GM12878 (cell line): ENCODE results near the gene CDH4. TPM values are rescaled to one million over a fixed set of nuclear protein-coding genes. Genes with fewer than 3 reads are reported as not detected.

Source experiments
- ATAC-seq: fragments of 200-7000 bp; cut with Tn5 transposase; 3 replicates; pipeline ENCODE4 v1.9.1; 2020; ENCODE audit warnings: mild to moderate bottlenecking, moderate library complexity
- BruUV-seq: library from RNA; stranded (reverse); fragments of 400-500 nt; replicated peaks from 2 replicates; lab custom pipeline; 2021; lab: Mats Ljungman, UMichigan
- CTCF ChIA-PET: fragments of 300-600 bp; sonication (Branson Sonifier 250); formaldehyde crosslinking; extraction: SDS; loops from one replicate; lab custom pipeline; 2021; ENCODE audit warnings: inconsistent platforms; lab: Yijun Ruan, JAX
- POLR2A ChIA-PET: fragments of 350-600 bp; formaldehyde crosslinking; extraction: SDS; loops from one replicate; lab custom pipeline; 2021; ENCODE audit warnings: inconsistent platforms; lab: Charles Lee
- RAD21 ChIA-PET: fragments of 300-600 bp; sonication (Branson Sonifier 250); formaldehyde crosslinking; loops from one replicate; lab custom pipeline; 2023; ENCODE audit warnings: antibody characterized with exemption; ENCODE audit not compliant: unreplicated experiment; lab: Charles Lee
- SMC1A ChIA-PET: fragments of 300-600 bp; sonication (Branson Sonifier 250); formaldehyde crosslinking; loops from one replicate; lab custom pipeline; 2023; ENCODE audit not compliant: unreplicated experiment, uncharacterized antibody; lab: Charles Lee
- DNase-seq: peaks from one replicate; pipeline ENCODE4 v3.0.0-alpha.2; 2011; ENCODE audit warnings: low read depth, low spot score
- FAIRE-seq: peaks from 3 replicates; lab custom pipeline; 2011; peaks lifted over from hg19 to GRCh38; lab: Jason Lieb, UNC
- H2AFZ ChIP-seq: 2 replicates; pipeline ENCODE4 v1.6.0; 2011; ENCODE audit warnings: low read depth, low read length, control low read depth; ENCODE audit not compliant: control insufficient read depth
- H3K27ac ChIP-seq: 2 replicates; pipeline ENCODE4 v1.5.1; 2011; ENCODE audit warnings: control low read depth; ENCODE audit not compliant: control insufficient read depth, insufficient read depth
- H3K27me3 ChIP-seq, 2 experiments: replicated peaks in 1 of 2; 2 replicates each; pipeline versions ENCODE4 v1.6.0 to v1.6.1; 2011; ENCODE audit warnings: low read length in 1 of 2; ENCODE audit not compliant: control insufficient read depth in 2 of 2, insufficient read depth in 2 of 2
- H3K36me3 ChIP-seq, 2 experiments: 2 replicates each; pipeline ENCODE4 v1.5.1; 2011; ENCODE audit warnings: low read length in 1 of 2; ENCODE audit not compliant: control insufficient read depth in 2 of 2, insufficient read depth in 2 of 2
- H3K4me1 ChIP-seq: 2 replicates; pipeline ENCODE4 v1.6.1; 2011; ENCODE audit warnings: mild to moderate bottlenecking, low read length, moderate library complexity, mixed read lengths; ENCODE audit not compliant: control insufficient read depth, insufficient read depth
- H3K4me2 ChIP-seq: 2 replicates; pipeline ENCODE4 v1.6.0; 2011; ENCODE audit warnings: control low read depth; ENCODE audit not compliant: control insufficient read depth, insufficient read depth
- H3K4me3 ChIP-seq: fragments of 200-600 bp; sonication (generic); 2 replicates; pipeline ENCODE4 v1.5.1; 2016
- H3K79me2 ChIP-seq: 2 replicates; pipeline ENCODE4 v1.6.0; 2011; ENCODE audit warnings: low read length; ENCODE audit not compliant: control insufficient read depth, insufficient read depth
- H3K9ac ChIP-seq: 2 replicates; pipeline ENCODE4 v1.8.0; 2011; ENCODE audit warnings: low read length, control low read depth, mixed read lengths; ENCODE audit not compliant: control insufficient read depth, insufficient read depth
- H3K9me3 ChIP-seq: replicated peaks from 3 replicates; pipeline ENCODE4 v1.5.1; 2011; ENCODE audit warnings: mild to moderate bottlenecking, low read length; ENCODE audit not compliant: control insufficient read depth, insufficient read depth
- H4K20me1 ChIP-seq: 2 replicates; pipeline ENCODE4 v1.6.0; 2011; ENCODE audit not compliant: control insufficient read depth, insufficient read depth
- BCL11A ChIP-seq: IDR thresholded peaks from 2 replicates; pipeline ENCODE4 v1.6.1; 2011; ENCODE audit warnings: low read depth, low read length
- KLF5 ChIP-seq: fragments of 450-650 bp; IDR thresholded peaks from 2 replicates; pipeline ENCODE4 v1.6.1; 2014; ENCODE audit warnings: mild to moderate bottlenecking; ENCODE audit not compliant: partially characterized antibody
- RB1 ChIP-seq: fragments of 450-650 bp; formaldehyde crosslinking; IDR thresholded peaks from 2 replicates; pipeline ENCODE4 v1.6.1; 2017; ENCODE audit warnings: mild to moderate bottlenecking, borderline replicate concordance
- TCF7 ChIP-seq: IDR thresholded peaks from 2 replicates; pipeline ENCODE4 v1.6.1; 2014; ENCODE audit warnings: antibody characterized with exemption, borderline replicate concordance
- ZZZ3 ChIP-seq: IDR thresholded peaks from 2 replicates; pipeline ENCODE4 v1.6.1; 2011; ENCODE audit warnings: low read depth; ENCODE audit not compliant: control insufficient read depth, insufficient read length
- WGBS: methylation state at CpG from one replicate; pipeline ENCODE4 v1.1.6; 2016; ENCODE audit warnings: low lambda C conversion rate; ENCODE audit not compliant: insufficient replicate concordance, insufficient coverage; ENCODE audit errors: missing lambda C conversion rate; 5-methylcytosine and 5-hydroxymethylcytosine counted together
- in situ Hi-C: fragments of 300-500 bp; cut with MboI; formaldehyde crosslinking; loops from 9 replicates; pipeline ENCODE4 v1.14.3; 2018; ENCODE audit warnings: mixed read lengths
- intact Hi-C: fragments of 100-400 bp; cut with micrococcal nuclease; formaldehyde crosslinking; loops from one replicate; pipeline ENCODE4 v1.14.2; 2022; ENCODE audit not compliant: unreplicated experiment
- polyA plus RNA-seq, 11 experiments: library from polyadenylated mRNA; depleted of rRNA in 4 of 11; unstranded in 6 of 11; stranded (reverse) in 5 of 11; fragments of >200 nt; fragmentation: Nextera tagmentation in 4 of 11; fragmentation: Illumina TruSeq in 1 of 11; extraction: Ambion mirVana in 4 of 11; extraction: Trizol in 1 of 11; gene quantifications; 1 replicate in 1 of 11; 2 replicates in 10 of 11; pipeline versions ENCODE4 v1.2.1 to v1.2.3, GENCODE V29; 2011 to 2016; ENCODE audit warnings: inconsistent platforms in 2 of 11, missing spikeins in 2 of 11, low read depth in 1 of 11
- total RNA-seq, 4 experiments: library from RNA; depleted of rRNA in 3 of 4; stranded (reverse); fragments of >200 nt in 3 of 4; fragmentation: Illumina TruSeq in 1 of 4; extraction: Trizol in 1 of 4; gene quantifications; 2 replicates each; pipeline versions ENCODE4 v1.2.1 to v1.2.3, GENCODE V29; 2013 to 2021
- TF ChIP-seq, protein P1 (sequence below): fragments of 450-650 bp; IDR thresholded peaks from 2 replicates; pipeline ENCODE4 v1.6.1; 2017; ENCODE audit warnings: mild to moderate bottlenecking

The CDH4 gene
- total and polyA plus RNA-seq, 10 of the 15 experiments (the other 5 are each of a cell fraction or from before 2014, with no cell fraction given), result not detected

DNA sequence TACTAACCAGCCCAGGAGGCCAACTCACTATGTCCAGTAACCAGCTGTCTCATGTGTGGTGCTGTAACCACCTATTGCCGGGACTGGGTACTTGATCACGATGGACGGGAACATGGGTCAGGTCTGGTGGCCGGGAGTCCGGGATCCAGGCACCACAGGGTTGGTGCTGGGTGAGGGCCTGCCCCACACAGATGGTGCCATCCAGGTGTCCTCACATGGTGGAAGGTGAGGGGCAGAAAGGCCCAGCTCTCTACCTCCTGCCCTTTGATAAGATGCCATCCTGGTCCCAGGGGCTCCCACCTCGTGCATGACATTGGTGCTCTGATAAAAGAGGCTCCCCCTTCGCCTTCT lies 697.3 kb downstream of the CDH4 start:
- RAD21 ChIA-PET, result no interaction called here
- in situ Hi-C loops, result no loop called here

More for the DNA sequence above, 697.3 kb downstream of the CDH4 start:
- DNase-seq, result no peak
- H3K79me2 ChIP-seq, result no peaks in the 10 kb centered on the region
- no peak for FAIRE-seq
- no peaks in the 10 kb centered on the region for H3K27me3 ChIP-seq
- ChIA-PET POLR2A (no interaction called here), SMC1A (no interaction called here), CTCF (no interaction called here)
- H3K4me2 ChIP-seq, result no peak overlapping the region
- no peaks in the 10 kb centered on the region for H3K36me3 ChIP-seq
- no peaks in the 10 kb centered on the region for H4K20me1 ChIP-seq
- H2AFZ ChIP-seq, result no peak overlapping the region
- H3K4me3 ChIP-seq, result no peak overlapping the region
- intact Hi-C loops, result no loop called here
- no peak for ATAC-seq
- TF ChIP-seq KLF5, result no peak
- no peak for TF ChIP-seq TCF7
- TF ChIP-seq BCL11A, result no peak
- TF ChIP-seq RB1, result no peak
- no peak for TF ChIP-seq ZZZ3
- TF ChIP-seq, protein P1, sequence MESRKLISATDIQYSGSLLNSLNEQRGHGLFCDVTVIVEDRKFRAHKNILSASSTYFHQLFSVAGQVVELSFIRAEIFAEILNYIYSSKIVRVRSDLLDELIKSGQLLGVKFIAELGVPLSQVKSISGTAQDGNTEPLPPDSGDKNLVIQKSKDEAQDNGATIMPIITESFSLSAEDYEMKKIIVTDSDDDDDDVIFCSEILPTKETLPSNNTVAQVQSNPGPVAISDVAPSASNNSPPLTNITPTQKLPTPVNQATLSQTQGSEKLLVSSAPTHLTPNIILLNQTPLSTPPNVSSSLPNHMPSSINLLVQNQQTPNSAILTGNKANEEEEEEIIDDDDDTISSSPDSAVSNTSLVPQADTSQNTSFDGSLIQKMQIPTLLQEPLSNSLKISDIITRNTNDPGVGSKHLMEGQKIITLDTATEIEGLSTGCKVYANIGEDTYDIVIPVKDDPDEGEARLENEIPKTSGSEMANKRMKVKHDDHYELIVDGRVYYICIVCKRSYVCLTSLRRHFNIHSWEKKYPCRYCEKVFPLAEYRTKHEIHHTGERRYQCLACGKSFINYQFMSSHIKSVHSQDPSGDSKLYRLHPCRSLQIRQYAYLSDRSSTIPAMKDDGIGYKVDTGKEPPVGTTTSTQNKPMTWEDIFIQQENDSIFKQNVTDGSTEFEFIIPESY, result no peak
- no peak overlapping the region for H3K9ac ChIP-seq
- H3K9me3 ChIP-seq, result no peaks in the 10 kb centered on the region
- 67% methylated on average over 7 of the region's 7 CpGs for WGBS
- no TSS peak for BruUV-seq
- no peak overlapping the region for H3K27ac ChIP-seq
- H3K4me1 ChIP-seq, result no peaks in the 10 kb centered on the region
